AG09309 (cell line): ENCODE results near the gene NOL3.

Experiments
- DNase-seq: peaks from one replicate; pipeline ENCODE4 v3.0.0-alpha.2; 2010; ENCODE audit warnings: low read depth
- H3K4me3 ChIP-seq: 2 replicates; pipeline ENCODE4 v1.5.1; 2011; ENCODE audit warnings: mild to moderate bottlenecking, low read depth, low read length, moderate library complexity; ENCODE audit not compliant: control insufficient read depth
- TF ChIP-seq, protein P1 (sequence below): IDR thresholded peaks from 2 replicates; pipeline ENCODE4 v1.5.1; 2011; ENCODE audit warnings: mild to moderate bottlenecking, low read depth, low read length, inconsistent platforms; ENCODE audit not compliant: insufficient read depth, control insufficient read depth; ENCODE audit errors: missing control alignments

NOL3 gene

DNA sequence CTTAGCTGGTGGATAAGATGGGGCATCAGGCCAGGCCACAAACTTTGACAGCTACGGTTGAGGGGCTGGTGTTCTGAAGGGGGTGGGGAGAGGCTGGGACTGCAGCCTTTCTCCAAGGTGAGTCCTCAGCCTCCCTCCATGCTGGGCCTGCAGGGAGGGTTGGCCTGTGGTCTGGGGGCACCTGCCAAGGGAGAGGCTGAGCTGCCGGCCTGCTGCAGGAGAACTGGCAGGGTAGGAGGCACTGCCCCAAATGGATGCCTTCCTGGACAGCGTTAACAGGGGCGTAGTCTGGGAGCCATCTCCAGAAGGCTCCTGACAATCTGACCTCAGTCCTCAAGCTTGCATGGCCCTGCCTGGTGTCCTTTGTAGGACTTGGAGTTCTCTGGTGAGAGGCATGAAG lies 33.7 kb downstream of the NOL3 start:
- no peak for DNase-seq
- no peak overlapping the region for H3K4me3 ChIP-seq
- TF ChIP-seq, protein P1, sequence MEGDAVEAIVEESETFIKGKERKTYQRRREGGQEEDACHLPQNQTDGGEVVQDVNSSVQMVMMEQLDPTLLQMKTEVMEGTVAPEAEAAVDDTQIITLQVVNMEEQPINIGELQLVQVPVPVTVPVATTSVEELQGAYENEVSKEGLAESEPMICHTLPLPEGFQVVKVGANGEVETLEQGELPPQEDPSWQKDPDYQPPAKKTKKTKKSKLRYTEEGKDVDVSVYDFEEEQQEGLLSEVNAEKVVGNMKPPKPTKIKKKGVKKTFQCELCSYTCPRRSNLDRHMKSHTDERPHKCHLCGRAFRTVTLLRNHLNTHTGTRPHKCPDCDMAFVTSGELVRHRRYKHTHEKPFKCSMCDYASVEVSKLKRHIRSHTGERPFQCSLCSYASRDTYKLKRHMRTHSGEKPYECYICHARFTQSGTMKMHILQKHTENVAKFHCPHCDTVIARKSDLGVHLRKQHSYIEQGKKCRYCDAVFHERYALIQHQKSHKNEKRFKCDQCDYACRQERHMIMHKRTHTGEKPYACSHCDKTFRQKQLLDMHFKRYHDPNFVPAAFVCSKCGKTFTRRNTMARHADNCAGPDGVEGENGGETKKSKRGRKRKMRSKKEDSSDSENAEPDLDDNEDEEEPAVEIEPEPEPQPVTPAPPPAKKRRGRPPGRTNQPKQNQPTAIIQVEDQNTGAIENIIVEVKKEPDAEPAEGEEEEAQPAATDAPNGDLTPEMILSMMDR, result no peak

DNA sequence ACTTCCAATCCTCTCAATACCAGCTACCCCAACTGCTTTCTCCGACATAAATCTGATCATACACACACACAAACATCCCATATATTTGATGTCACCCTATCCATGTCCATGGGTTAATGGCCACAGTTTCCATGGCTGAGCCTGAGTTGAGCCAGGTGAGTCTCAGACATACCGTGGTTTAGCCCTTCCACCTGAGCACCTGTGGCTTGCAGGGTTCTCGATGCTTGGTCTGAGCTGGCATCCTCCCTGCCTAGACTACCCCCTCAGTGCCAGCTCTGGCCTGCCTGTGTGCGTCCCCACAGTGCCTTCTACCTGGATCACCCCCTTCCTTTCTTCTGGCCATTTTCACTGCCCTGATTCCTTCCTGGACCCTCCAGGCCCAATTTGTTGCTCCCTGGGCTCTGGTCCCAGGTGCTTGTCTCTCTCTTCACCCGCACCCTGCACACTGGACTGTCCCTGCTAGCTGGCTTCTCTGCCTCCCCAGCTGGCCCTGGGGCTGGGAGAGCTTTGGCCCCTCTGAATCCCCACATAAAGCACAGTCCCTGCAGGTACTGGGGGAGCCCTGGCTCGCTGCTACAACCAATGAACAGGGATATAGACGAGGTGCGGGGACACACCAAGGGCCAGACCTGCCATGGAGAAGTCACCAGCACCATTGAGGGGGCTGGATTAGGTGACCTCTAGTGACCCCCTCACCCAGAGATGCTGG lies 35.9 kb downstream of the NOL3 start:
- no peak for DNase-seq
- no peak overlapping the region for H3K4me3 ChIP-seq
- TF ChIP-seq, protein P1, result no peak

DNA sequence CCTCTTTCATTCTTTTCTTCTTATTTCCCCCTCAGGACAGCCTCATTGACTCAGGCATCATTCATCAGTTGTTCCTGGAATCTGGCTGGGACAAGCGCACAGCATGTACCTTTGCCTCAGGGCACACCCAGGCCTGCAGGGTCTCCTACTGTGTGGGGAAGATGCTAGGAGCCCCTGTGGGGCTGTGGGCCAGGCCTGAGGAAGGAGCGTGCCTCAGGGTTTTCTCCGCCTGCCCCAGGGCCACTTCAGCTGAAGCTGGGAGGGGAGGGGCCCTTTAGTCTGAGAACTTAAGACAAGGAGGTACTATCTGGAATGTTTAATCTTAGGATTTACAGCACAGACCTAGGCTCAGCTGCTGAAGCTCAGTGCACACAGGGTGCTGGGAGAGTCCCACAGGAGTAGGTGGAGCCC lies 36.5 kb downstream of the NOL3 start:
- TF ChIP-seq, protein P1, result no peak
- no peak for DNase-seq
- no peak overlapping the region for H3K4me3 ChIP-seq

DNA sequence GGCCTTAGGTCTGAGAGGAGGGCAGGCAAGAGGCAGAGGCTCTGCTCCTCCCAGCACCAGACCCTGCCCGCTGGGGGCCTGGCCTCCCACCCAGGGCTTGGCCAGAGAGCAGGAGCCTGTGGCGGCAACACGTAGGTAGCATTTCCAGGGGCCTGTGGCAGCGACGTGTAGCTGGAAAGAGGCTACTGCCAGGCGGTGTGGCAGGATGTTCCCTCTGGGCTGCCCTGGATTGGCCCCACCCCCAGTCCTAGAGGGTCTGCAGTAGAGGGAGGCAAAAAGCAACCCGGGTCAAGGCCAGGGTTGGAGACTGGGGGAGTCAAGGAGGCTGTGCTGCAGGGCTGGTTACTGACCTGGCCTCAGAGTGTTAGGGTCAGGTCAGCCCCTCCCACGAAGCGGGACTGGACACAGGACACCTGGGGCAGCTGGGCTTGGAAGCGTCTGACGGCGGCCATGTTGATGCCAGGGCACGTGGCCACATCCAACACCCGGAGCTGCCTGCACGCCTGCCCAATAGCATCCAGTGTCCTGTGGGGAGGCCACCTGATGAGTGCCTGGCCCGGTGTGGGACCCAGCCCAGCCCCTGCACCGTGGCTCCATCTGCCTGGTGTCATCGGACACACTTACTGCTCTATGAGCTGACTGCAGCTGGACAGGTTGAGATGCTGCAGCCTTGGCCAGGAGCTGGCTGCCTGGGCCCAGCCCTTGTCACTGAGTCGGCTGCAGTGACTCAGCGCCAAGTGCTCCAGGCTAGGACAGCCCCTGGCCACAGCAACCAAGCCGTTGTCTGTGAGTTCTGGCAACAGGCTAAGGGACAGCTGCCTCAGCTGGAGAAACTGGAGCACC lies 37.1 kb downstream of the NOL3 start:
- TF ChIP-seq, protein P1, result no peak
- no peak overlapping the region for H3K4me3 ChIP-seq
- no peak for DNase-seq

DNA sequence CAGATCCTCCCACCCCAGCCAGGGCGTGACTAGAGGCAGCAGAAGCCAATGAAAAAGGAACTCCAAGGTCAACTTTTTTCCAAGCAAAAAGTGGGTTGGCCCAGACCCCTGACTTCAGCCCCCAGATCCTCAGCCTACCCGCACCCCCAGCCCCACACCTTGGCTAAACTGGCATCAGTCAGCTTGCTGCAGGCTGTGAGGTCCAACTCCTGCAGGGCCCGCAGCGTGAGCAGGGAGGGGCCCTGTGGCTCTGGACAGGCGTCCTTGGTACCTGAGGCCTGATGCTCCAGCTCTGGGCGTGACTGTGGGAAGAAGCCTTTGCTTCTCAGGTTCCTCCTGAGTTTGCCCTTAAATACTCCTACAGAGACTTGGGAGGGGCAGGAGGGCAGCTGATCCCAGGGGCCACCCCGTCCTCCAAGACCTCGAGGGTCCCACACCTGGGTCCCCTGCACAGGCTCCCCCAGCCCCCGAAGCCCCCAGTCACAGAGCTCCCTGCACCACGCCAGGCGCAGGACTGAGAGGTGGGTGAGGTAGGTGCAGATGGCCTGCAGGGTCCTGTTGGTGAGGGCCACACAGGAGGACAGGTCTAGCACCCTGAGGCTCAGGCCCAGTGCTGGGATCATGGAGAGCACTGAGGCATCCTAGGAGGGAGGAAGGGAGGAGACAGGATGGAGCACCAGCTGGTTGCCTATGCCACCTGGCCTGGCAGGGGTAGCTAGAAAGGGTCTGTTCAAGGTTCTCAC lies 38.0 kb downstream of the NOL3 start:
- DNase-seq, result no peak
- H3K4me3 ChIP-seq, result no peak overlapping the region
- TF ChIP-seq, protein P1, result no peak

DNA sequence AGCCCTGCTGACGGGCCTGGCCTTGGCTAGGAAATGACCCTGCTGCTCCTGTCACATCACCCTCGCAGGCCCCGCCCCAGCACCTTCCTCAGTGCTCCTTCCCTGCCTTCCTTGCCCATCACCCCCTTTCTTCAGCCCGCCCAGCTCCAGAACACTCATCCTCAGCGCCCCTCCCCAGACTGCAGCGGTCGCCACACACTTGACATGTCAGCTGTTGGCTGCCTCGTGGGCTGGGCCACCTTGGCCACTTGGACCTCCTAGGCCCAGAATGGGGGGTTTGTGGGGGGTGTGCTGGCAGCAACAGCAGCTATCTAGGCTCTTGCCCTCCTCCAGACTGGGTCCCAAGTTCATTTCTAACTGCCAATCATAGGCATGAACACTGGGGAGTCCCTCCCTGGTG lies 39.2 kb downstream of the NOL3 start:
- no peak overlapping the region for H3K4me3 ChIP-seq

More for the DNA sequence above, 39.2 kb downstream of the NOL3 start:
- DNase-seq, result no peak
- TF ChIP-seq, protein P1, result no peak
